Limb (tissue), 2 donors: ENCODE data around the gene ENG.
"Not testable (repeated sequence)": the region's sequence is repeated elsewhere in the genome, so short reads cannot be mapped to it uniquely, and the experiment has no call there.

Experiments
- DNase-seq, 2 donors: peaks; one replicate each; pipeline ENCODE4 v3.0.0-alpha.2; 2016; ENCODE audit errors: extremely low spot score in 2 of 2

ENG gene

GRCh38 chr9:127794001-127794791 is 60.3 kb downstream of the ENG start:
- no peak for DNase-seq

GRCh38 chr9:127793093-127793708 is 61.3 kb downstream of the ENG start:
- DNase-seq, result no peak

GRCh38 chr9:127792417-127793031 is 61.9 kb downstream of the ENG start:
- no peak for DNase-seq

- DNase-seq, result no peak
Measured at GRCh38 chr9:127791085-127791484, 63.4 kb downstream of the ENG start.

GRCh38 chr9:127790094-127790855 is 64.2 kb downstream of the ENG start:
- DNase-seq, result no peak

GRCh38 chr9:127789179-127789578 is 65.3 kb downstream of the ENG start:
- DNase-seq, result no peak

GRCh38 chr9:127788337-127789011 is 66.0 kb downstream of the ENG start:
- no peak for DNase-seq

GRCh38 chr9:127786773-127787104 is 67.7 kb downstream of the ENG start:
- no peak for DNase-seq

- DNase-seq, result peak; percentile 79 to 97
Measured at GRCh38 chr9:127785933-127786772, 68.3 kb downstream of the ENG start, which contains the start of gene CDK9. TSS of gene CDK9 (plus strand) at chr9:127786034. CDS start at chr9:127786149, 115 bp downstream.

GRCh38 chr9:127785023-127785932 is 69.2 kb downstream of the ENG start:
- peak; percentile 83 to 96 for DNase-seq

- no peak for DNase-seq
Measured at GRCh38 chr9:127783111-127784008, 71.1 kb downstream of the ENG start.

GRCh38 chr9:127781806-127782205 is 72.7 kb downstream of the ENG start:
- DNase-seq, result no peak

GRCh38 chr9:127780909-127781308 is 73.5 kb downstream of the ENG start:
- not testable (repeated sequence) for DNase-seq

GRCh38 chr9:127780126-127780885 is 74.2 kb downstream of the ENG start:
- DNase-seq, result no peak

- DNase-seq, result no peak
Measured at GRCh38 chr9:127779136-127779981, 75.1 kb downstream of the ENG start.

- no peak for DNase-seq
Measured at GRCh38 chr9:127778280-127779135, 76.0 kb downstream of the ENG start, which contains the start of gene SH2D3C. TSS of gene SH2D3C (minus strand) at chr9:127778666. CDS start at chr9:127778627, 39 bp downstream.
